ENCODE measurements around the gene MT1A. TPM values are rescaled to one million over a fixed set of nuclear protein-coding genes. Genes with fewer than 3 reads are reported as not detected.
"Not testable (repeated sequence)": the region's sequence is repeated elsewhere in the genome, so short reads cannot be mapped to it uniquely, and the experiment has no call there.

The MT1A gene
- total RNA-seq, 2 experiments from 2014 or later, result not detected

DNA sequence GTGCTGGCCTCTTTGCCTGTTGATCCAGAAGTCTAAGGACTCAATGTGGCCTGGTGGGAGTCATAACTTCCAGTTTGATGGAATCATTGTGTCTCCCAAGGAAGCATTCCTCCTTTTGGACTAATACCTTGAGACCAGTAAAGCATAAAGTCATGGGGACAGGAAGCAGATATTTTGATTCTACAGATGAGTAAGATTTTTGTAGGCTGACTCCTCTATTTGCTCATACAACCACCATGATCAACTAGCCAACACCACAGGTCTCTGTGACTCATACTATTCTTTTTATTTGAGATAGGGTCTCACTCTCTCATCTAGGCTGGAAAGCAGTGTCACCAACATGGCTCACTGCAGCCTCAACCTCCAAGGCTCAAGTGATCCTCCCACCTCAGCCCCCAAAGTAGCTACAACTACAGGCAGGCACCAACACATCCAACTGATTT lies 23.9 kb upstream of the MT1A start:
- Mint-ChIP-seq H3K4me1 (peaks cover 45% of the 10 kb centered on the region), H3K9me3 (no peaks in the 10 kb centered on the region), H3K27me3 (peaks cover 26% of the 10 kb centered on the region), H3K27ac (no peak overlapping the region), H3K36me3 (ENCODE audit: low read depth) (no peaks in the 10 kb centered on the region), H3K4me3 (no peak overlapping the region)
- no peak for DNase-seq
- POLR2A ChIA-PET, result interaction anchor here (3.1 kb wide), 1 partner anchor 11 kb away, joined by 12 read pairs; the partner anchor contains the start of gene MT1E
- CTCF ChIA-PET, result no interaction called here

DNA sequence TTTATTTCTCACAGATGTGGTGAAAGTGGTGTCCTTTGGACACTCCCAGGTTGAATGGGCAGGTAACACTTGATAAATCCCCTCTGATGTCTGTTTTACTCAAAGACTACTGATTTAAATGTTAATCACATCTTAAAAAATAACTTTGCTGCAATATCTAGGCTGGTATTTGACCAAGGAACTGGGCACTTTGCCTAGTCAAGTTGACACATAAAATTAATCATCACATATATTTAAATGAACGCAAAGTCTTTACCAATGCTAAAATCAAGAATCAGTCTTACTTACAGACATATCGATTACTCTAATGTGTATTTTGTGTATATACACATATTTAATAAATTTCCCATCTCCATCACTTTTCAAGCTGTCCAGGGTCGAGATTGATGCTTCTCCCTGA lies 23.1 kb upstream of the MT1A start:
- peaks cover 30% of the 10 kb centered on the region for H3K27me3 Mint-ChIP-seq
- ChIA-PET POLR2A (interaction anchor here (3.1 kb wide), 1 partner anchor 10 kb away, joined by 12 read pairs; the partner anchor contains the start of gene MT1E), CTCF (no interaction called here)
- no peaks in the 10 kb centered on the region for H3K9me3 Mint-ChIP-seq
- no peak overlapping the region for H3K27ac Mint-ChIP-seq
- H3K36me3 Mint-ChIP-seq (ENCODE audit: low read depth), result no peaks in the 10 kb centered on the region
- no peak overlapping the region for H3K4me3 Mint-ChIP-seq
- DNase-seq, result no peak
- H3K4me1 Mint-ChIP-seq, result peaks cover 38% of the 10 kb centered on the region

DNA sequence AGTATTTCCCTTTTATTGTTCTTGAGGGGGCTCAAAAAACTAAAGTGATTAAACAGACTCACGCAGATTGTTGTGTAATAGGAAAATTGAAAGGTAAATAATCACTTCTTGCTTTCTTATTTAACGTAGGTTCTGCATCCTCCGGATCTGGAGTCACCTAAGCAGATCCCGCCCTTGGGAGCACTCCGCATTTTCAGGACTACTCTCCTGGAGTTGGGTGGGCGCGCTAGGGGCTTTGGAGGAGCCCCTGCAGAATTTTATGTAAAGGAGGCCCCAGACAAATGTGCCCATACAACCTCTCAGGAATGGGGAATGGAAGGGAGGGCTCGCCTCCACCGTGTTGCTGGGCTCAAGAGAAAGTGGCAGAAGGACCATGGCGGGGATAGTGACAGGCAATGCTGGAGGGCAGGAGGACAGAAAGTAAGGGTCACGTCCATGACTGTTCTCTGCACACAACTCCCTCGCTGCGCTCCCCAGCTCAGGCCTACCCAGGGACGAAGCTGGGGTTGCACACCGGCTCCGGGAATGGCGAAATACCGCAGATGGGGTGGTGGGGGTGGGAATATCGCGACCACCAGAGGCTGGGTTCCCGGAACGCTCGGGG lies 21.8 kb upstream of the MT1A start:
- peaks cover 28% of the 10 kb centered on the region for H3K4me1 Mint-ChIP-seq
- H3K9me3 Mint-ChIP-seq, result no peaks in the 10 kb centered on the region
- DNase-seq, result no peak
- H3K4me3 Mint-ChIP-seq, result no peak overlapping the region
- H3K27me3 Mint-ChIP-seq, result peaks cover 31% of the 10 kb centered on the region
- CTCF ChIA-PET, result no interaction called here
- H3K27ac Mint-ChIP-seq, result no peak overlapping the region
- no peaks in the 10 kb centered on the region for H3K36me3 Mint-ChIP-seq (ENCODE audit: low read depth)
- POLR2A ChIA-PET, result interaction anchor here (0.9 to 1.4 kb wide), 2 partner anchors 10 to 14 kb away, joined by 3 to 5 read pairs; no protein-coding TSS in a partner anchor

DNA sequence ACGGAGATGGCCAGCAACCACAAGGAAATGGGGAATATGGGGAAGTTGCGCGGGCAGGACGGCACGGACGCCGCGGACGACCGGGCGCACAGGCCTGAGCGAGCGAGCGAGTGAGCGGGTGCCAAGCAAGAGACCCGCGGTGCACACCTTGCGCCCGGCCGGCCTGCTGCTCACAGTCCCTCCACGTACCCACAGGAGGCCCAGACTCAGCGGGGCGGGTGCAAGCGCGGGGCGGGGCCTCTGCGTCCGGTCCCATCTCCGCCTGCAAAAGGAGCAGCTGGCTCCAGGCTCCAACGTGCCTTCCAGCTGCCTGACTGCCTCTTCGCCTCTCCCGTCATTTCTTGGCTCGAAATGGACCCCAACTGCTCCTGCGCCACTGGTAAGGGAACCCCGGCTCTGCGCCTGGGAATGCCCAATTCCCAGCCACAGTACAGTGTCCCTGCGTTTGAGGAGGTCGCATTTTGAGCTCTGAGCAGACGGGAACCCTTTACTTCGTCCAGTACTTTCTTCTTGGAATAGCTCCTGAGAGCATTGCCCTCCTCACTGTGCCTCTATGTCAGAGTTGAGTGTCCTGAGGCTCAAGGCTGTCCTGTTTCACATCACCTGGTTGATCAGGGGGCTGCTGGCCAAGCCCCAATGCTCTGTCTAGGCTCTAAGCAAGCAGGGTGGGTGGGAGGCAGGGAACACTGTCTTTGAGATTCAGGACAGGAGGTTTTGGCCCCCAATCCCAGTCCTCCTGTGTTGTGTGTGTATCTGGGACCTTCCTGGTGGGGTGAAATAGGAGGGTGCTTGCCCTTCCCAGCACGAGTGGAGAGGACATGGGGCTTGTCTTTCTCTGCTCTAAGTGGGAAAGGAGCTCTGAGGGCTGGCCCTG lies 21.0 kb upstream of the MT1A start:
- peaks cover 32% of the 10 kb centered on the region for H3K27me3 Mint-ChIP-seq

DNA sequence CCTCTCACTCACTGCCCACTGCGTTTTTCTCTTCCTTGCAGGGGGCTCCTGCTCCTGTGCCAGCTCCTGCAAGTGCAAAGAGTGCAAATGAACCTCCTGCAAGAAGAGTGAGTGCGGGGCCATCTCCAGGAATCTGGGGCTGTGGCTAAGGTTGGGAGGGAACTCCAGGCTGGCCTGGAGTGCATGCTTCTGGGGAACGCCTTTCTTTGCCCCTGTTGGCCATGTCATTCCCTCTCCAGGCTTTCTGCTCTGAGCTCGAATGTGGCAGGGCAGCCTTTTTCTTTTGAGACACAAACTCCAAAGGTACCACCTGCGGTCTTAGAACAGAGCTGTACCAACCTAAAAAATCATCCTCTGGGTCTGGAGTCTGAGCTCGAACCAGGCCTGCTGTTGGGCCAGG lies 20.3 kb upstream of the MT1A start:
- ChIA-PET CTCF (interaction anchor here (1.2 kb wide), 1 partner anchor 10 kb away, joined by 3 read pairs; the partner anchor contains the start of gene MT2A), POLR2A (interaction anchor here (1.5 kb wide), 1 partner anchor 10 kb away, joined by 6 read pairs; the partner anchor contains the start of gene MT2A)
- DNase-seq, result no peak
- H3K36me3 Mint-ChIP-seq (ENCODE audit: low read depth), result no peaks in the 10 kb centered on the region
- H3K27ac Mint-ChIP-seq, result no peak overlapping the region
- peaks cover 33% of the 10 kb centered on the region for H3K27me3 Mint-ChIP-seq
- peaks cover 26% of the 10 kb centered on the region for H3K4me1 Mint-ChIP-seq
- no peak overlapping the region for H3K4me3 Mint-ChIP-seq
- H3K9me3 Mint-ChIP-seq, result no peaks in the 10 kb centered on the region

More for the DNA sequence above, 21.0 kb upstream of the MT1A start:
- ChIA-PET POLR2A (interaction anchor here (0.9 to 1.5 kb wide), 3 partner anchors 9 to 13 kb away, joined by 3 to 6 read pairs (median 5); partner anchors contain the start of gene MT2A), CTCF (interaction anchor here (1.2 kb wide), 1 partner anchor 9 kb away, joined by 3 read pairs; the partner anchor contains the start of gene MT2A)
- Mint-ChIP-seq H3K4me1 (peaks cover 27% of the 10 kb centered on the region), H3K4me3 (peak overlapping the region; percentile 6), H3K36me3 (ENCODE audit: low read depth) (no peaks in the 10 kb centered on the region), H3K27ac (no peak overlapping the region), H3K9me3 (no peaks in the 10 kb centered on the region)
- peak; percentile 66 for DNase-seq

DNA sequence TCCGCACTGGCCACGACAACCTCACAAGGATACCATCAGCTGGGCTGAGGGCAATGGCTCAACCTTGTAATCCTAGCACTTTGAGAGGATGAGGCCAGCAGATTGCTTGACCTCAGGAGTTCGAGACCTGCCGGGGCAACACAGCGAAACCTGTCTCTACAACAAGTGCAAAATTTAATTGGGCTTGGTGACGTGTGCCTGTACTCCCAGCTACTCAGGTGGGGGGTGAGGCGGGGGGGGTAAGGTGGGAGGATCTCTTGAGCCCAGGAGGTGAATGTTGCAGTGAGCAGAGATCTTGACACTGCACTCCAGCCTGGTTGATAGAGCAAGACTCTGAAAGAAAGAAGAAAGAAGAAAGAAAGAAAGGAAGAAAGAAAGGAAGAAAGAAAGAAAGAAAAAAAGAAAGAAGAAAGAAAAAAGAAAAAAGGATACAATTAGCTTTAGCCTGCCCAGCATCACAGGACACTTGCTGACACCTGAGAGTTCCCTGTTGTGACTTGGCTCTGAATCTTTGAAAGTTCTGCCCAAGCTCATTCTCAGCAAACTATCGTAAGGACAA lies 18.0 kb upstream of the MT1A start:
- CTCF ChIA-PET, result interaction anchor here (0.7 kb wide), 2 partner anchors 101 to 161 kb away, joined by 4 to 6 read pairs; no protein-coding TSS in a partner anchor
- H3K9me3 Mint-ChIP-seq, result no peaks in the 10 kb centered on the region
- no peak for DNase-seq

DNA sequence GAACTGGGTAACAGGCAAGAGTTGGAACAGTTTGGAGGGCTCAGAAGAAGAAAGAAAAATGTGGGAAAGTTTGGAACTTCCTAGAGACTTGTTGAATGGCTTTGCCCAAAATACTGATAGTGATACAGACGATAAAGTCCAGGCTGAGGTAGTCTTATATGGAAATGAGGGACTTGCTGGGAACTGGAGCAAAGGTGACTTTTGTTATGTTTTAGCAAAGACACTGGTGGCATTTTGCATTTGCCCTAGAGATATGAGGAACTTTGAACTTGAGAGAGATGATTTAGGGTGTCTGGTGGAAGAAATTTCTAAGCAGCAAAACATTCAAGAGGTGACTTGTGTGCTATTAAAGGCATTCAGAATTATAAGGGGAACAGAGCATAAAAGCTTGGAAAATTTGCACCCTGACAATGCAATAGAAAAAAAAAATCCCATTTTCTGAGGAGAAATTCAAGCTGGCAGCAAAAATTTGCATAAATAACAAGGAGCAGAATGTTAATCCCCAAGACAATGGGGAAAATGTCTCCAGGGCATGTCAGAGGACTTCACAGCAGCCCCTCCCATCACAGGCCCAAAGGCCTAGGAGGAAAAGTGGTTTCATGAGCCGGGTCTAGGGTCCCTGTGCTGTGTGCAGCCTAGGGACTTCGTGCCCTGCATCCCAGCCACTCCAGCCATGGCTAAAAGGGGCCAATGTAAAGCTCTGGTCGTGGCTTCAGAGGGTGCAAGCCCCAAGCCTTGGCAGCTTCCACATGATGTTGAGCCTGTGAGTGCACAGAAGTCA lies 16.6 kb upstream of the MT1A start:
- CTCF ChIA-PET, result interaction anchor here (2.6 kb wide), 1 partner anchor 21 kb away, joined by 14 read pairs; no protein-coding TSS in a partner anchor
- H3K4me3 Mint-ChIP-seq; H3K9me3 Mint-ChIP-seq; H3K27ac Mint-ChIP-seq; DNase-seq; POLR2A ChIA-PET; H3K36me3 Mint-ChIP-seq (ENCODE audit: low read depth): not testable (repeated sequence)
- peaks cover 53% of the 10 kb centered on the region for H3K27me3 Mint-ChIP-seq
- H3K4me1 Mint-ChIP-seq, result peaks cover 21% of the 10 kb centered on the region

More for the DNA sequence above, 18.0 kb upstream of the MT1A start:
- Mint-ChIP-seq H3K27me3 (peaks cover 46% of the 10 kb centered on the region), H3K27ac (no peak overlapping the region), H3K4me3 (no peak overlapping the region), H3K4me1 (peaks cover 19% of the 10 kb centered on the region), H3K36me3 (ENCODE audit: low read depth) (no peaks in the 10 kb centered on the region)
- POLR2A ChIA-PET, result no interaction called here

DNA sequence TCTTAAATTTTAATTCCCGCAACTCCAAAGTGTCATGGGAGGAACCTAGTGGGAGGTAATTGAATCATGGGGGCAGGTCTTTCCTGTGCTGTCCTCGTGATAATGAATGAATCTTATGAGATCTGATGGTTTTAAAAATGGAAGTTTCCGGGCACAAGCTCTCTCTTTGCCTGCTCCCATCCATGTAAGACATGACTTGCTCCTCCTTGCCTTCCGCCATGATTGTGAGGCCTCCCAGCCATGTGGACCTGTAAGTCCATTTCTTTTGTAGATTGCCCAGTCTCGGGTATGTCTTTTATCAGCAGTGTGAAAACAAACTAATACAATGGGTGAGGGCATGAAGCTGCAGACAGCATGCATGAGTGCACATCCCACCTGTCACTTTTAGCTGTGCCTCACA lies 15.3 kb upstream of the MT1A start:
- ChIA-PET POLR2A (interaction anchor here (1.2 to 4.8 kb wide), 2 partner anchors 14 to 21 kb away, joined by 3 to 96 read pairs; partner anchors contain the start of gene MT2A), CTCF (interaction anchor here (0.6 to 3.7 kb wide), 4 partner anchors 20 to 79 kb away, joined by 4 to 19 read pairs (median 10); no protein-coding TSS in a partner anchor)
- H3K27me3 Mint-ChIP-seq, result peaks cover 48% of the 10 kb centered on the region
- not testable (repeated sequence) for H3K9me3 Mint-ChIP-seq; H3K4me3 Mint-ChIP-seq; H3K36me3 Mint-ChIP-seq (ENCODE audit: low read depth); DNase-seq; H3K27ac Mint-ChIP-seq
- peaks cover 14% of the 10 kb centered on the region for H3K4me1 Mint-ChIP-seq

DNA sequence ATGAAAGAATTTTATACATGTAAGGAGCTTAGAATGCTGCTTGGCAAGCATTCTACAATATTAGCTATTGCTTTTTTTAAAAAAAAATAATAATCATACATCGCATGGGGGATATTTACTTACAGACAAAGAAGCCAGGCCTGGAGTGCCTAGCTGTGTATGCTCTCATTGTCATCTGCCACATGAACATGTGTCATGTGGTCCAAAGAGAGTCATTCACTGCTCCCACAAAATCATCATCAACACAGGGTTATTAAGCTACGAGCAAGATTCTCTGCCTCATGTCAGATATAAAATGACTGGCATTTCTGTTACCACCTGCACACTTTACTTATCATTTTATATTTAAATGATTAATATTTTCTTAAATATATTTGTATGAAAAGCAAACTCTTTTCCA lies 14.8 kb upstream of the MT1A start:
- POLR2A ChIA-PET, result interaction anchor here (1.2 to 4.8 kb wide), 3 partner anchors 15 to 59 kb away, joined by 3 to 96 read pairs (median 5); partner anchors contain the start of genes MT1X and MT2A

DNA sequence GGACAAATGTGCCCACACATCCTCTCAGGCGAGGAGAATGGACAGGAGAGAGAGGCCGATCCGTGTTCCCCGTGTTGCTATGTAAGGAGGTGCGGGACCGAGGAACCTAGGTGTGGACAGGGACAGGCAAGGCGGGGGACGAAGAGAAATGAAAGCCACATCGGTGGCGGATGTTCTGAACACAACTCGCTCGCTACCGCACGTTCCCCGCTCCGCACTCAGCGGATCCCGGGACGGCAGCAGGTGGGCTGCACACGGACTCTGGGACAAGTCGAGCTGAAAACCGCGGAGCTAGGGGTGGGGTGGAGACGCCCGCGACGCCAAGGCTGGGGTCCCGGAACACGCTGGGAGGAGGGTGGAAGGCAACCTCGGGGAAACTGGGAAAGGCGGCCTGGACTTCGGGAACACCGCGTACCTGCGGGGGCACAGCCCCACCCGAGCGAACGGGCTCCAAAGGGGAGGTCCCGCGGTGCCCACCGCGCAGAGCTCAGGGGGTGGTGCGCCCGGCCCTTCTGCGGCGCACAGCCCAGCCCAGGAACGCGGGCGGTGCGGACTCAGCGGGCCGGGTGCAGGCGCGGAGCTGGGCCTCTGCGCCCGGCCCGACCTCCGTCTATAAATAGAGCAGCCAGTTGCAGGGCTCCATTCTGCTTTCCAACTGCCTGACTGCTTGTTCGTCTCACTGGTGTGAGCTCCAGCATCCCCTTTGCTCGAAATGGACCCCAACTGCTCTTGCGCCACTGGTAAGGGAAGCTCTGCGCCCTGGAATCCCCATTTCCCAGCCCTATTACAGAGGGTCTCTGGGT lies 13.1 kb upstream of the MT1A start, which contains the start of gene MT1E:
MT1E (plus strand) TSS at position 642 of the 803 bp plus-strand sequence; CDS start at position 713, 71 bp downstream.
- H3K36me3 Mint-ChIP-seq (ENCODE audit: low read depth), result no peaks in the 10 kb centered on the region
- ChIA-PET POLR2A (interaction anchor here (0.6 to 4.8 kb wide), 15 partner anchors 9 to 560 kb away, joined by 3 to 96 read pairs (median 5); partner anchors contain the start of genes MT1A, MT1X, MT2A and PSME3IP1), CTCF (interaction anchor here (0.6 to 3.7 kb wide), 12 partner anchors 10 to 77 kb away, joined by 3 to 19 read pairs (median 4); partner anchors contain the start of genes MT1X and MT2A)
- H3K9me3 Mint-ChIP-seq, result no peaks in the 10 kb centered on the region
- H3K4me1 Mint-ChIP-seq, result peaks cover 14% of the 10 kb centered on the region
- H3K27me3 Mint-ChIP-seq, result peaks cover 43% of the 10 kb centered on the region
- H3K4me3 Mint-ChIP-seq, result peak within 1 kb of the TSS; percentile 80
- DNase-seq, result peak; percentile 61
- peak within 1 kb of the TSS; percentile 58 for H3K27ac Mint-ChIP-seq

More for the DNA sequence above, 14.8 kb upstream of the MT1A start:
- H3K27ac Mint-ChIP-seq, result no peak overlapping the region
- no peak for DNase-seq
- no peak overlapping the region for H3K4me3 Mint-ChIP-seq
- CTCF ChIA-PET, result interaction anchor here (0.6 to 3.7 kb wide), 5 partner anchors 19 to 246 kb away, joined by 4 to 19 read pairs (median 5); no protein-coding TSS in a partner anchor
- H3K4me1 Mint-ChIP-seq, result peaks cover 14% of the 10 kb centered on the region
- H3K9me3 Mint-ChIP-seq, result no peaks in the 10 kb centered on the region
- no peaks in the 10 kb centered on the region for H3K36me3 Mint-ChIP-seq (ENCODE audit: low read depth)
- H3K27me3 Mint-ChIP-seq, result peaks cover 46% of the 10 kb centered on the region

All from activated CD4-positive, alpha-beta memory T cell treated with anti-CD3 and anti-CD28 coated beads, Interleukin-2, amount 10 ng/mL, durations not matched to agents 7 days and 5 days (primary cell).